Stimulated activated CD4-positive, alpha-beta T cell treated with anti-CD3 and anti-CD28 coated beads, Interleukin-15, amount 100 ng/mL, for 48 hours (primary cell): Measurements from ENCODE around the gene TRAPPC6A.
"Not testable (repeated sequence)": the region's sequence is repeated elsewhere in the genome, so short reads cannot be mapped to it uniquely, and the experiment has no call there.

Experiments
- DNase-seq, 2 donors: peaks; one replicate each; pipeline ENCODE4 v3.0.0-alpha.2; 2020; ENCODE audit warnings: low read depth in 2 of 2

The TRAPPC6A gene

GRCh38 chr19:45130888-45131615, 47.0 kb downstream of the TRAPPC6A start:
- no peak for DNase-seq

GRCh38 chr19:45130236-45130635, 47.8 kb downstream of the TRAPPC6A start:
- no peak for DNase-seq

- no peak for DNase-seq
These were observed 49.2 kb downstream of the TRAPPC6A start for GRCh38 chr19:45128806-45129205.

- no peak for DNase-seq
These were observed 49.9 kb downstream of the TRAPPC6A start for GRCh38 chr19:45128146-45128545.

- no peak for DNase-seq
These were observed 51.4 kb downstream of the TRAPPC6A start for GRCh38 chr19:45126654-45127053.

GRCh38 chr19:45125975-45126493, 52.0 kb downstream of the TRAPPC6A start:
- peak; percentile 47 to 67 for DNase-seq

- DNase-seq, result no peak
These were observed 52.7 kb downstream of the TRAPPC6A start for GRCh38 chr19:45125360-45125759.

- DNase-seq, result no peak
These were observed 54.0 kb downstream of the TRAPPC6A start for GRCh38 chr19:45124021-45124420.

- no peak for DNase-seq
These were observed 54.6 kb downstream of the TRAPPC6A start for GRCh38 chr19:45123440-45123850.

GRCh38 chr19:45122832-45123231, 55.2 kb downstream of the TRAPPC6A start:
- DNase-seq, result no peak

- DNase-seq, result no peak
These were observed 56.2 kb downstream of the TRAPPC6A start for GRCh38 chr19:45121827-45122345.

GRCh38 chr19:45119582-45119981, 58.5 kb downstream of the TRAPPC6A start:
- no peak for DNase-seq

GRCh38 chr19:45118591-45119355, 59.3 kb downstream of the TRAPPC6A start:
- DNase-seq, result not testable (repeated sequence)

GRCh38 chr19:45118106-45118505, 59.9 kb downstream of the TRAPPC6A start:
- DNase-seq, result no peak

- DNase-seq, result no peak
These were observed 60.4 kb downstream of the TRAPPC6A start for GRCh38 chr19:45117671-45118070.

GRCh38 chr19:45117167-45117594, 60.9 kb downstream of the TRAPPC6A start:
- peak; percentile 59 to 68 for DNase-seq

- DNase-seq, result no peak
These were observed 62.0 kb downstream of the TRAPPC6A start for GRCh38 chr19:45115809-45116615.

- DNase-seq, result no peak
These were observed 63.9 kb downstream of the TRAPPC6A start for GRCh38 chr19:45114116-45114515.

- no peak for DNase-seq
These were observed 64.4 kb downstream of the TRAPPC6A start for GRCh38 chr19:45113628-45114027.
